Measurements from ENCODE around the gene P3R3URF.
"Not testable (repeated sequence)": the region's sequence is repeated elsewhere in the genome, so short reads cannot be mapped to it uniquely, and the experiment has no call there.

The P3R3URF gene

GRCh38 chr1:46176211-46176865 lies at the start of gene P3R3URF:
Gene P3R3URF (minus strand): TSS chr1:46176488. CDS start chr1:46176471, 17 bp downstream.
- no peak for FAIRE-seq

GRCh38 chr1:46224966-46225365 lies 48.7 kb upstream of the P3R3URF start:
- FAIRE-seq: no peak

GRCh38 chr1:46223472-46223943 lies 47.2 kb upstream of the P3R3URF start:
- FAIRE-seq: peak; percentile 81

GRCh38 chr1:46223055-46223454 lies 46.8 kb upstream of the P3R3URF start:
- FAIRE-seq: not testable (repeated sequence)

GRCh38 chr1:46221749-46222148 lies 45.5 kb upstream of the P3R3URF start:
- FAIRE-seq: no peak

- no peak for FAIRE-seq
Observed at GRCh38 chr1:46220808-46221207, 44.5 kb upstream of the P3R3URF start.

- no peak for FAIRE-seq
Observed at GRCh38 chr1:46219551-46220520, 43.5 kb upstream of the P3R3URF start.

- FAIRE-seq: no peak
Observed at GRCh38 chr1:46218443-46218842, 42.2 kb upstream of the P3R3URF start.

- FAIRE-seq: no peak
Observed at GRCh38 chr1:46215504-46215903, 39.2 kb upstream of the P3R3URF start.

GRCh38 chr1:46211051-46211450 lies 34.8 kb upstream of the P3R3URF start:
- FAIRE-seq: no peak

- FAIRE-seq: no peak
Observed at GRCh38 chr1:46210561-46210960, 34.3 kb upstream of the P3R3URF start.

GRCh38 chr1:46206399-46206798 lies 30.1 kb upstream of the P3R3URF start:
- FAIRE-seq: no peak

- FAIRE-seq: no peak
Observed at GRCh38 chr1:46205791-46206190, 29.5 kb upstream of the P3R3URF start.

- no peak for FAIRE-seq
Observed at GRCh38 chr1:46205141-46205540, 28.9 kb upstream of the P3R3URF start.

- no peak for FAIRE-seq
Observed at GRCh38 chr1:46204406-46204742, 28.1 kb upstream of the P3R3URF start.

GRCh38 chr1:46203738-46204405 lies 27.6 kb upstream of the P3R3URF start:
- no peak for FAIRE-seq

GRCh38 chr1:46199233-46199749 lies 23.0 kb upstream of the P3R3URF start:
- FAIRE-seq: no peak

GRCh38 chr1:46197964-46198811 lies 21.9 kb upstream of the P3R3URF start, which contains the start of gene POMGNT1:
Gene POMGNT1 (minus strand): TSS chr1:46198434. CDS start chr1:46197821, 613 bp downstream.
- FAIRE-seq: no peak

- no peak for FAIRE-seq
Observed at GRCh38 chr1:46197560-46197963, 21.3 kb upstream of the P3R3URF start.

GRCh38 chr1:46196609-46197008 lies 20.3 kb upstream of the P3R3URF start:
- FAIRE-seq: no peak

- FAIRE-seq: no peak
Observed at GRCh38 chr1:46194641-46195193, 18.4 kb upstream of the P3R3URF start.

Measured in TTC549 (cell line).